Renal cortex interstitium (tissue), 11 donors: ENCODE data around the gene FGD4. TPM values are rescaled to one million over a fixed set of nuclear protein-coding genes. Genes with fewer than 3 reads are reported as not detected.

ENCODE experiments used
- DNase-seq, 11 donors: peaks; one replicate each; pipeline ENCODE4 v3.0.0-alpha.2; 2013; ENCODE audit warnings: low read depth in 9 of 11, low spot score in 4 of 11; ENCODE audit errors: extremely low read depth in 1 of 11
- polyA plus RNA-seq, 3 donors: library from polyadenylated mRNA; unstranded; fragments of 120-200 nt; gene quantifications; one replicate each; pipeline ENCODE4 v1.2.1, GENCODE V29; 2013; ENCODE audit not compliant: insufficient read length in 3 of 3

The FGD4 gene
- polyA plus RNA-seq, 3 donors: 14.5 to 19.0 (median 15.5) TPM

DNA sequence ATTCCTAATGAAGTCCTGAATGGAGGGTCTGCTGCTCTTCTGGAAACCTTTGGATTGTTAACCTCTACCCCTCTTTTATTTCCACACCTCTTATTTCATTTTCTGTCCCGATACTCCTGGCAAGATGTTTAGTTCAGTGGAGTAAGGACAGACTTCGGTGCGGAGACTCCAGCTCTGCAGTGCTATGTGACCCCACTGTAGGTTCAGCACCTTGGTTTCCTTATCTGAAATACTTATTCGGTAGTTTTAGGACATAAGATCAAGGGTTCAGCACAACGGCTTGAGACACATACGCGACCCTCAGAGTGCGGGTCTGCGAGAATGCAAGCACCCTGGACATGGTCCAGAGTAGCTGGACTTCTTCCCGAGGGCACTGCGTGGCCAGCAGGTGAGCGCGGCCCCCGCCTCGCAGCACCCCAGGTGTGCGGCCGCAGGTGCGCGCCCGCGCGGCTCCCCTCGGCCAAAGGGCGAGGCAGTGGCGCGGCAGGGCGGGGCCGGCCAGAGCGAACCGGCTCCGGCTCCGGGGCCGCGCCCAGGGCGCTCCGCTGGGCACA is 465 bp upstream of the FGD4 start:
- DNase-seq: no peak

DNA sequence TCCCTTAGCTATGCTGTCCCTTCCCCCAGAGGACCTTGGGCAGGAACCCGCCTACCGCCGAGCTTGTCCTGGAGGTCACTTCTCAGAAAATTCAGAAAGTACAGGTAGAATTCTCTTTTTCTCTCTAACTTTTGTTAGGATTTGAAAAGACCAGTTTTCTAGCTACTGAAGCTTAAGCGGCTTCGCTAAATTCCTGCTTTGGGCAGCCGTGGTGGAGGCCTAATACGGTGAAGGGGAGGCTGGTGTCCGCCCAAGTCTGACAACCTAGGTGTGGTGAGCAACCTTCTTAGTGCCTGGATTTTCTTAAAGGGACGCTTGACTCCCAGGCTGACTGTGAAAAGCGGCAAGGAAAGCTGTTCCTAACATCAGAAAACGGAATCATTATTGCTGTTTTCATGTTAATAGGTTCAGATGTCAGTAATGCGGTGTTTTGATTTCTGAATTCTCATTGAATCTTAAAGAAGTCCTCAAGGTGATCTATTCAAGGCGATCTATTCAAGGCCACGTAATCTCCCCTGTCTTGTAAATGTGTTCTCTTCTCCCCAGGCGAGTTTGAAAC is 835 bp downstream of the FGD4 start:
- peak in 2 of 11 donors; percentile 21 to 24 for DNase-seq

DNA sequence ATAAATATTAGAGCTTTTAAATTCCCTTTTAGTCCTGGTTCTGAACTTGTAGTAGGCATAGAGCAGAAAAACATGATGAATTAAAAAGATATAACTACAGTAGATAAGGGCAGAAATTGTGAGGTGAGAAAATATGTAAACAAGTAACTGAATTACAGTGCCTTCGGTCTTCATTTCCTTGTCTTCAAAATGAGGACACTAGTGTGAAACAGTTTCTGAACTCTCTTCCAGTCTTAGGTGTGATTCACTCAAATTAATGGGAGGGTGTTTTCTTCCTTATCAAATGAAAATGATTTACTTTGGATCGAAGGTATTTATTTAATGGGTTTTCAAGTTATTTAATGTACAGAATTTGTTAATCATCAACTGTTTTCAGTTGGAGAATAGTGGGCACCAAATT is 1.5 kb downstream of the FGD4 start:
- no peak for DNase-seq

DNA sequence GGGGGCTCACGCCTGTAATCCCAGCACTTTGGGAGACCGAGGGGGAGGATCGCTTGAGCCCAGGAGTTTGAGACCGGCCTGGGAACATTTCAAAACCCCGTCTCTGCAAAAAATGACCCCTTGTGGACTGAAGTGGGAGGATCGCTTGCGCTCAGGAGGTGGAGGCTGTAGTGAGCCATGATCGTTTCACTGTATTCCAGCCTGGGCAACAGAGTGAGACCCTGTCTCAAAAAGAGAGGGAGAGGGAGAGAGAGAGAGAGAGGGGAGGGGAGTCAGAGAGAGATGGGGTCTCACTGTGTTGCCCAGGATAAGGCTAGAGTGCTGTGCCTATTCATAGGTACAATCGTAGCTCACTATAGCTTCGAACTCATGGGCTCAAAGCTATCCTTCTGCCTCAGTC is 2.8 kb downstream of the FGD4 start:
- DNase-seq: no peak

DNA sequence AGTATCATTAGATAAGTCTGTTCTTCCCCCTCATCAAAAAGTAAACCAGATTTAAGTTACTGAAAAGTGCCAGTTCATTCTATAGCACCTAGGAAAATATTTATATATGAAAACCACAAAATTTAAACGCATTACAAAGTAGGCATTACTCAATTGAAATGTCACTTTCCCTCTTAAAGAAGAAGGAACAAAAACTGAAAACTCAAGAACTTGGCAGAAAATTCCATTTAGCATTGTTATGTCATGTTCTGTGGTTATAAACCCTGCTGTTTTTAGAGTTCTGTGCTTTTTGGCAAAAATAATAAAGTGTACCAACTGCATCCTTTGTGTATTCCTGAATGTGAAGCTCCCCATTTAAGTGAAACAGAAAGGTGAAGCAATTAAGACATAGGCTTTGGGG is 3.6 kb downstream of the FGD4 start:
- DNase-seq: no peak

DNA sequence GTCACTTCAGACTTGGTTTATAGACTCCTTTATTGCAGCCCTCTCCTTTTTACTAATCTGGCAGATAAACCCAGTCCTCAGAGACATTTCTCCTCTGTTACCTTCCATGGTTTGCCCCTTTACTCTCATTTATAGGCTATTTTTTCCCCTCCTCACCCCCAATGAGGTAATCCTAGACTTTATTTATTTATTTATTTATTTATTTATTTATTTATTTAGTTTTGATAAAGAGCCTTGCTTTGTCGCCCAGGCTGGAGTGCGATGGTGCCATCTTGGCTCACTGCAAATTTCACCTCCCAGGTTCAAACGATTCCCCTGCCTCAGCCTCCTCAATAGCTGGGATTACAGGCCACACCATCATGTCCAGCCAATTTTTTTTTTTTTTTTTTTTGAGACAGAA is 8.4 kb downstream of the FGD4 start:
- DNase-seq: no peak

DNA sequence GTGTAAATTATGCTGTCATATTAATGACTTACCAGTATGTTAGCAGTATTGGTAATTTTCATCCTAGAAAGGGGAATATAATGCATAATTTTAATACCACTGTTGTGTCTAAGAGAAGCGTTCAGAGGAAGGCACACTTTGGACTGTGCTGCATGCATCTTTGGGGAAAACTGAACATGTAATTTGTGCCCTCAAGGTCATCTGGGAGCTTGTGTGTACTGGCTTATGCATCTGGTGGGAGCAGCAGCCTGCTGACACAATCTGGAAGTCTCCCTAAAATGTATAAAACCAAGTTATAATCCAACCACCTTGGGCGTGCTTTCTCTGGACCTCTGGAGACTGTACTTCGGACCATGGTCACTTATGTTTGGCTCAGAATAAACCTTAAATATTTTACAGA is 14.1 kb downstream of the FGD4 start:
- DNase-seq: no peak

DNA sequence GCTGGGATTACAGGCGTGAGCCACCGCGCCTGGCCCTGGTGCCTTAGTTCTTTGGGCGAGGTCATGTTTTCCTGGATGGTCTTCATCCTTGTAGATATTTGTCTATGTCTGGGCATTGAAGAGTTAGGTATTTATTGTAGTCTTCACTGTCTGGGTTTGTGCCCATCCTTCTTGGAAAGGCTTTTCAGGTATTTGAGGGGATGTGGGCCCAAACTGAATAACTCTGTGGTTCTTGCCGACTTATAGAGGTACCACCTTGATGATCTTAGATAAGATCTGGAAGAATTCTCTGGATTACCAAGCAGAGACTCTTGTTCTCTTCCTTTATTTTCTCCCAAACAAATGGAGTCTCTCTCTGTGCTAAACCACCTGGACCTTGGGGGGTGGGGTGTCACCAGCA is 18.9 kb downstream of the FGD4 start:
- no peak for DNase-seq

DNA sequence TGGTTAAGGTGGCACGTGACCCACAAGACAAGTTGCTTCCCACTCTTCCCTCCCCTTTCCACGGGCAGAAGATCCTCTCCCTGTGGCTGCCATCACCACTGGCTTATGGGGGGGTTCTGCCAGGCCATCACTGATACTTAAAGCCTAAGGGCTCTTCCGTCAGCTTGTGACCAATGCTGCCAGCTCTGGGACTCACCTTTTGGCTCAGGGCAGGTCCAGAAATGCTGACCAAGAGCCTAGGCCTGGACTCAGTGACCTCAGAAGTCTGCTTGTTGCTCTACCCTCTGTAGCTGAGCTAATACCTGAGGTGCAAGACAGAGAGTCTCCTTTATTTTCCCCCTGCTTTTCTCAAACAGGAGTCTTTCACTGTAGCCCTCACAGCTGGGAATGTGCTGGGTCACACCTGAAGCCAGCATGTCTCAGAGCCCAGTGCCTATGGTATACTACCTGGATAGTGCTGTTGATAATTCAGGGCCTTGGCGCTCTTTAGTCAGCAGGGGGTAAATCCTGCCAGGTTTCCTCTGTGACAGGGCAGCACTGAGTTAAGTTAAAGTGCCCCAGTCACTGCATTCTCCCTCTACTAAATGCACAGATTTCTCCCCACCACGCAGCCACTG is 19.7 kb downstream of the FGD4 start:
- DNase-seq: no peak

DNA sequence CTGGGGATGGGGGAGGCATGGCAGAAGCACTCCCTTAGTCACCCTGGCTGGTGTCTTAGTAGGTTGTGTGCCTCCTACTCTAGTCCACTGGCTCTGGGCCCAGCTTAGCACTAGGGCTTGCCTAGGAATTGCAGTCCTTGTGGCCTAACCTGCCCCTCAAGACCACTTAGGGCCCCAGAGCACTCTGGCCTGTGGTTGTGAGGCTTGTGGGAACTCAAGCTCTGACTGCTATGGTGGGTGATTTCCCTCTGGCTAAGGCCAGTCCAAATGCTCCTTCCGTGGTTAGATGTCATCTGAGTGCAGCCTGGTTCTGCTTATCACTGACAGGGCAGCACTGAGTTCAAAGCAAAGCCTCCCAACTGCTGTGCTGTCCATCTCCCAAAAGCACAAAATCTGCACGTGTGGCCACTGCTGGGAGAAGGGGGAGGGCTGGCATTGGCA is 20.2 kb downstream of the FGD4 start:
- DNase-seq: no peak

DNA sequence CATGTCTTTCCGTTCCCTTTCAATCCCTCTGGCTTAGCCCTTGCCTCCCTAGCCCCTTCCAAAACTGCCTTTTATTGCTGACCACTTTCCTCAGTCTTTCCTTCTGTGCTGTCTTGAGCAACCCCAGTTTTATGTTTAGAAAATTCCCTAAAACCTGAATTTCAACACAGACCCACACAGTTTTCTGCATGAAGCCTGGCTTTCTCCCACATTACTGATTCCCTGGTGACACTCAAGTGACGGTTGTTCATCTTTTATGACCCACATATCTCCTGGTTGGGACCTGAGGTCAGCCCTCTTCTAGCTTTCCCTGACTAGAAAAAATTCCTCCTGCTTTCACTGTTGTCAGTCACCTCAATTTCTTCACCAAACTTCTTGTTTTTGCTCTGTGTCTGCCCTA is 21.0 kb downstream of the FGD4 start:
- DNase-seq: no peak

DNA sequence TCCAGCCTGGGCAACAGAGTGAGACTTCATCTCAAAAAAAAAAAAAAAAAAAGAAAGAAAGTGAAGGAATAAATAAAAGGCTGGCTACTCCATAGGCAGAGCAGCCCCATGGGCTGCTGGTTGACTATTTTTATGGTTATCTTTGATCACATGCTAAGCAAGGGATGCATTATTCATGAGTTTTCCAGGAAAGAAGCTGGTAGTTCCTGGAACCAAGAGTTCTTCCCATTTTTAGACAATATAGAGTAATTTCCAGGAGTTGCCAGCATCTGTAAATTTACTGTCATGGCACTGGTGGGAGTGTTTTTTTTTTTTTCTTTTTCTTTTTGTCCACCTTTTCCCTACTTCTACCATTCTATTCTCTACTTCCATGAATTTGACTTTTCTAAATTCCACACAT is 24.2 kb downstream of the FGD4 start:
- no peak for DNase-seq

DNA sequence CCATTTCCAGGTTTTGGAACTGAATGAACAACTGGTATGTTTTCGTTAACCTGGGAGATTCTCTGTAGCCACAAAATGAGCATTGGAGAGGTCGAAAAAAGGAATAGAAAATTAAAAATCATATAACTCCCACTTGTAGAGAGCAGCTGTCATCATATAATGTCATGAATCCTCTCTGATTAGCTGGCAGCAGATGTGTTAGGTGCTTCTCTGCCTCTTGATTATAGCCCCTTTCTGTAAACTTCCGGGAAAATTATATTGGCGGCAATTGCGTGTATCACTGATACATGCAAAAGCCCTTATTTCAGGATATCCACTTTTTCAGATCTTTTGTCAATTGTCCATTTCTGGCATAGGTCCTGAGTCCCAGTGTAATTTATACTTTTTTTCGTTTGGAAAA is 31.7 kb downstream of the FGD4 start:
- no peak for DNase-seq

DNA sequence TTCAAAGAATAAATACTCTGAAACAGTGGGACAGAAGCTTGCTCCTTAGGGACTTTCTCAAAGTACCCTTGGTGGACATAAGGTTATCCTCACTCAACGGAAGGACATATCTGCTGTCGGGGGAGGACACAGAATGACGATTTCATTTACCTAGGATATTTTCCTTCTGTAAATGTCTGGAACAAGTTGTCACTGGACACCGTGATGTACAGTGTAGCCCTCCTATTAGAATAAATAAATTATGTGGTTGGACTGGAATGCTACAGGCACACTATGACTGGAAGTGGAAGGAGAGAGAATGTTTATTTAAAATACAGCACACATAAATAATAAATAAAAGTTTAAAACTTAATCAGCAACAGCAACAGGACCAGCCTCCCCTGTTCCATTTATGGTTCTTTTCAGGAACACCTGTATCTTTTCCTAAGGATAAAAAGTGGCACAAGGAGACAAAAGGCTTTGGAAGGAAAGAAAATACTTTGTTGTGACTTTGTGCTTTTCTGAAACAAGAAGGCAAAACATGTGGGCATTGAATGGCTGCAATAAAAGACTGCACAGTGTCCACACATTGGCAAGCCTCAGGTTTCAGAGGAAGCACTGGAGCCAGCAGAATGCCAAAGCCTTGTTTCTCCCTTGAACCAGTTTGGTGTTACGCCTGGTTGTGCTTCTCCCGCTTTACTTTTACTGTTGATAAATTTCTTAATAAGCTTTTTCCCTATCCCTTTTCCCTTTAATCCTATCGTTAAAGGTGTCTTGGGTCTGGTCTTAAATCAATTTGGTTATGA is 36.8 kb downstream of the FGD4 start:
- DNase-seq: peak in 4 of 11 donors; percentile 21 to 52 (median 34)

DNA sequence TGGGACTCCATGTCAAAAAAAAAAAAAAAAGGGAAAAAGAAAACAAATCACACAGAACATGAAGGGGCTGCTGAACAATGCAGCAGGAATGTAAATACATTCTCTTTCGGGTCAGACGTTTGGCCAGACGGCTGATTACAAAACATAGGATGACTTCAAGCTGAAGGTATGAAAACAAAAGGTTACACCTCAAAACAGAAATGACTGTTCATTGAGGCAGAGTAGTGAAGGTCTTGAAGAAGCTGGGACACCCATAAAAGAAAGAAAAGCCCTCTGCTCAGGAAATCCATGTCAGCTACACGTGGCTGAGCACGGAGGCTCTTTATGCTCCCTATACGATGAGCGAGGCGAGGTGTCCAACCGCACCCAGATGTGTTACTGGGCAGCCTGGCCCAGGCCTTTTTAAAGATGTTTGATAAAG is 37.7 kb downstream of the FGD4 start:
- DNase-seq: no peak

DNA sequence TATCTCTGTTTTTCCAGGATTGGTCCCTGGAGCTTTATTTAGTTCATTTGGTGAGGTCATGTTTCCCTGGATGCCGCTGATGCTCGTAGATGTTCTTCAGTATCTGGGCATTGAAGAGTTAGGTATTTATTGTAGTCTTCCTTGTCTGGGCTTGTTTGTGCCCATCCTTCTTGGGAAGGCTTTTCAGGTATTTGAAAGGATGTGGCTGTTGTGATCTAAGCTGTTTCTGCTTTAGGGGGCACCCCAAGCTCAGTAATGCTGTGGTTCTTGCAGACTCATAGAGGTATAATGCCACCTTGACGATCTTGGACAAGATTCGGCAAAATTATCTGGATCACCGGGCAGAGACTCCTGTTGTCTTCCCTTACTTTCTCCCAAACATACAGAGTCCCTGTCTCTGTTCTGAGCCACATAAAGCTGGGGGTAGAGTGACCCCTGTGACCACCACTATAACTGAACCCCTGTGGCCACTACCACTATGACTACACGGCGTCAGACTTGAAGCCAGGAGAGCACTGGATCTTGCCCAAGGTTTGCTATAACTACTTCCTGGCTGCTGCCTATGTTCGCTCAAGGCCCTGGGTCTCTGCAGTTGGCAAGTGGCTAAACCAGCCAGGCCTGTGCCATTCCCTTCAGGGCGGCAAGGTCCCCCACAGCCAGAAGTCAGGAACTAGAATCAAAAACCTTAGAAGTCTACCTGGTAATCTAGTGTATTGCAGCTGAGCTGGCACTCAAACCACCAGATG is 40.9 kb downstream of the FGD4 start:
- no peak for DNase-seq

DNA sequence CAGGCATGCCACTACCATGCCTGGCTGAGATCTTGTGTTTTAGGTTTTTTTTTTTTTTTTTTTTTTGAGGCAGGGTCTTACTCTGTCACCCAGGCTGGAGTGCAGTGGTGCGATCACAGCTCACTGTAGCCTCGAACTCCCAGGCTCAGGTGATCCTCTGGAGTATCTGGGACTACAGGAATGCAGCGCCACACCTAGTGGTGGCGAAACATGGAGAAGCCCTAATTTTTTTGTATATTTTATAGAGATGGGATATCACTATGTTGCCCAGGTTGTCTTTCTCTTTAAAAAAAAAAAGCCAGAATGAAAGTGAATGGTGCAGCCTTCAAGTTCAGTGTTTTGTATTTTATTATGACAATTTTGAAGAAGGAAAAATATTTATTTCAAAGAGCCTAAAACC is 44.1 kb downstream of the FGD4 start:
- no peak for DNase-seq

DNA sequence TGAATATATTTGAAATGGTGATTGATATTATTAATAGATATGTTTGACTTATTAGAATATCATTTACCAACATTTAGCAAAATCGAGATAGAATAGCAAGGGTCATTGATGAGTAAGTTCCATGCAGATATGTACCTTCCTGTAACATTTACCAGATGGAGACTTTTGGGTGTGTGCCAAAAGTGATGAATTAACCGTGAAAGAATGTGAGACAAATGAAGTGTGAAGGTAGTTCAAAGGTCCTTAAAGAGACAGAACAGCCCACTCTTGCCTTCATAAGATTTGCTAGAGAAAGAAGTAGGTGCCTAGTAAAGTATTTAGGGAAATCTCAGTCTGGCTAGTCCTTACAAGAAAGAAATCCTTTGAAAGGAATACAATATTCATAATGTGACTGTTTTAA is 45.5 kb downstream of the FGD4 start:
- DNase-seq: peak; percentile 64 to 94 (median 79)

DNA sequence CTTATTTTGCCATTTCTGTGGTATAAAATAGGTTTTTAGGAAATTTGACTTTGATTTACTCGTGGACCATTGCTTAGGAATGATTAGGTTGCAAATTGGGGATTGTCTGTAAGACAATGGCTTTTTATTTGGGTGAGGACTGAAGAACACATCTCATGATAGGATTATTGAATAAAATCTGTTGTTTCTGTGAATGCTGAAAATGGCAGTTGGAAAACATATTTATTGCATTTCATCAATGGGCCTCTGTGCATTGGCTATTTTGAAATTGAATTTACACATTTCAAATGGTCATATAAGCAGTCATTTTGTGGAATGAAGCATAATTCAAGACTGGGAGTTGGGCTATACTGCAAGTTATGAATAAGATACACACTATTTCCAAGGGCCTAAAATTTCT is 46.0 kb downstream of the FGD4 start:
- no peak for DNase-seq
